ENCODE measurements around the gene EIF2B4. TPM values are rescaled to one million over a fixed set of nuclear protein-coding genes. Genes with fewer than 3 reads are reported as not detected.
A peak's percentile ranks its signal among the peaks of the same experiment; 100 is the strongest.

The EIF2B4 gene
- total RNA-seq, 1 donor from 2014 or later = 56.0 TPM

DNA sequence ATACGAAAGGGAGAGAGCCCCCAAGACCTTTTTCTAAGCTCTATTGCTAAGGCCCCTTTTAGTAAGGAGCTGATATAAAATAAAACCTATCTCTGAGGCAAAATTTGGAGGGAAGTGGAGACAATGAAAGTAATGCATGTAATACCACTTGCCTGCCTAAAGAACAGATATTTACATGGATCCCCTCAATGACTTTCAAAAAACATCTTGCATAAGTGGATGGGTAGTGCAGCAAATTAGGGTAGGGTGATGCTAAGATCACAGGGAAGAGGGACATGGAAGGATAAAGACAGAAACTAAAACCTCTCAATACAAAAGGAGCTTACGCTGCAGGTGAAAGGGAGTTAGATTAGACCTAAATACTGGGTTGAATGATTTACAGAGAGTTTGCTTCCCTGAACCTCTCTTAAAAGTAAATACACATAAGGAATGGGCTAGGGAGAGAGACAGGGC, 9.3 kb upstream of the EIF2B4 start:
- no peaks in the 10 kb centered on the region for H3K9me3 Mint-ChIP-seq
- TF ChIP-seq, protein P1, sequence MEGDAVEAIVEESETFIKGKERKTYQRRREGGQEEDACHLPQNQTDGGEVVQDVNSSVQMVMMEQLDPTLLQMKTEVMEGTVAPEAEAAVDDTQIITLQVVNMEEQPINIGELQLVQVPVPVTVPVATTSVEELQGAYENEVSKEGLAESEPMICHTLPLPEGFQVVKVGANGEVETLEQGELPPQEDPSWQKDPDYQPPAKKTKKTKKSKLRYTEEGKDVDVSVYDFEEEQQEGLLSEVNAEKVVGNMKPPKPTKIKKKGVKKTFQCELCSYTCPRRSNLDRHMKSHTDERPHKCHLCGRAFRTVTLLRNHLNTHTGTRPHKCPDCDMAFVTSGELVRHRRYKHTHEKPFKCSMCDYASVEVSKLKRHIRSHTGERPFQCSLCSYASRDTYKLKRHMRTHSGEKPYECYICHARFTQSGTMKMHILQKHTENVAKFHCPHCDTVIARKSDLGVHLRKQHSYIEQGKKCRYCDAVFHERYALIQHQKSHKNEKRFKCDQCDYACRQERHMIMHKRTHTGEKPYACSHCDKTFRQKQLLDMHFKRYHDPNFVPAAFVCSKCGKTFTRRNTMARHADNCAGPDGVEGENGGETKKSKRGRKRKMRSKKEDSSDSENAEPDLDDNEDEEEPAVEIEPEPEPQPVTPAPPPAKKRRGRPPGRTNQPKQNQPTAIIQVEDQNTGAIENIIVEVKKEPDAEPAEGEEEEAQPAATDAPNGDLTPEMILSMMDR (conservative IDR thresholded peaks at IDR 0.05) = no peak
- DNase-seq (ENCODE audit: extremely low spot score, unreplicated experiment) = no peak
- peaks cover 21% of the 10 kb centered on the region for H3K36me3 Mint-ChIP-seq
- no peaks in the 10 kb centered on the region for H3K27me3 Mint-ChIP-seq
- peak overlapping the region; percentile 97 for H3K27ac Mint-ChIP-seq
- H3K4me3 Mint-ChIP-seq = peak overlapping the region; percentile 88
- H3K4me1 Mint-ChIP-seq (ENCODE audit: unreplicated experiment) = peaks cover 24% of the 10 kb centered on the region

- TF ChIP-seq, protein P1 (conservative IDR thresholded peaks at IDR 0.05) = no peak
- Mint-ChIP-seq H3K36me3 (peaks cover 18% of the 10 kb centered on the region), H3K9me3 (no peaks in the 10 kb centered on the region), H3K4me1 (ENCODE audit: unreplicated experiment) (peaks cover 24% of the 10 kb centered on the region), H3K27ac (peak overlapping the region; percentile 97), H3K4me3 (peak overlapping the region; percentile 88), H3K27me3 (no peaks in the 10 kb centered on the region)
- no peak for DNase-seq (ENCODE audit: extremely low spot score, unreplicated experiment)
These were observed 8.7 kb upstream of the EIF2B4 start for GRCh38 chr2:27378809-27379290.

GRCh38 chr2:27378096-27378808, 8.1 kb upstream of the EIF2B4 start:
- no peak overlapping the region for H3K27ac Mint-ChIP-seq
- no peak for DNase-seq (ENCODE audit: extremely low spot score, unreplicated experiment)
- H3K36me3 Mint-ChIP-seq = peaks cover 17% of the 10 kb centered on the region
- TF ChIP-seq, protein P1 (conservative IDR thresholded peaks at IDR 0.05) = no peak
- H3K4me3 Mint-ChIP-seq = no peak overlapping the region
- peaks cover 24% of the 10 kb centered on the region for H3K4me1 Mint-ChIP-seq (ENCODE audit: unreplicated experiment)
- no peaks in the 10 kb centered on the region for H3K27me3 Mint-ChIP-seq
- H3K9me3 Mint-ChIP-seq = no peaks in the 10 kb centered on the region

GRCh38 chr2:27377618-27378095, 7.5 kb upstream of the EIF2B4 start:
- no peaks in the 10 kb centered on the region for H3K9me3 Mint-ChIP-seq
- H3K4me3 Mint-ChIP-seq = peak overlapping the region; percentile 75
- TF ChIP-seq, protein P1 (conservative IDR thresholded peaks at IDR 0.05) = no peak
- peak overlapping the region; percentile 43 for H3K27ac Mint-ChIP-seq
- peaks cover 27% of the 10 kb centered on the region for H3K4me1 Mint-ChIP-seq (ENCODE audit: unreplicated experiment)
- H3K36me3 Mint-ChIP-seq = peaks cover 20% of the 10 kb centered on the region
- no peak for DNase-seq (ENCODE audit: extremely low spot score, unreplicated experiment)
- H3K27me3 Mint-ChIP-seq = no peaks in the 10 kb centered on the region

- Mint-ChIP-seq H3K27ac (no peak overlapping the region), H3K27me3 (no peaks in the 10 kb centered on the region), H3K4me1 (ENCODE audit: unreplicated experiment) (peaks cover 32% of the 10 kb centered on the region), H3K9me3 (no peaks in the 10 kb centered on the region), H3K36me3 (peaks cover 23% of the 10 kb centered on the region), H3K4me3 (peak overlapping the region; percentile 75)
- DNase-seq (ENCODE audit: extremely low spot score, unreplicated experiment) = no peak
- TF ChIP-seq, protein P1 (conservative IDR thresholded peaks at IDR 0.05) = no peak
These were observed 6.9 kb upstream of the EIF2B4 start for GRCh38 chr2:27376866-27377617.

Data from type B pancreatic cell (in vitro differentiated cells).